GM19193 (cell line): Measurements from ENCODE around the gene HSPA4L.

Source experiments
- POLR2A ChIP-seq: IDR thresholded peaks from 4 replicates; pipeline ENCODE4 v1.6.1; 2011; ENCODE audit not compliant: insufficient read depth, insufficient read length; ENCODE audit errors: extremely low read depth

HSPA4L gene

DNA sequence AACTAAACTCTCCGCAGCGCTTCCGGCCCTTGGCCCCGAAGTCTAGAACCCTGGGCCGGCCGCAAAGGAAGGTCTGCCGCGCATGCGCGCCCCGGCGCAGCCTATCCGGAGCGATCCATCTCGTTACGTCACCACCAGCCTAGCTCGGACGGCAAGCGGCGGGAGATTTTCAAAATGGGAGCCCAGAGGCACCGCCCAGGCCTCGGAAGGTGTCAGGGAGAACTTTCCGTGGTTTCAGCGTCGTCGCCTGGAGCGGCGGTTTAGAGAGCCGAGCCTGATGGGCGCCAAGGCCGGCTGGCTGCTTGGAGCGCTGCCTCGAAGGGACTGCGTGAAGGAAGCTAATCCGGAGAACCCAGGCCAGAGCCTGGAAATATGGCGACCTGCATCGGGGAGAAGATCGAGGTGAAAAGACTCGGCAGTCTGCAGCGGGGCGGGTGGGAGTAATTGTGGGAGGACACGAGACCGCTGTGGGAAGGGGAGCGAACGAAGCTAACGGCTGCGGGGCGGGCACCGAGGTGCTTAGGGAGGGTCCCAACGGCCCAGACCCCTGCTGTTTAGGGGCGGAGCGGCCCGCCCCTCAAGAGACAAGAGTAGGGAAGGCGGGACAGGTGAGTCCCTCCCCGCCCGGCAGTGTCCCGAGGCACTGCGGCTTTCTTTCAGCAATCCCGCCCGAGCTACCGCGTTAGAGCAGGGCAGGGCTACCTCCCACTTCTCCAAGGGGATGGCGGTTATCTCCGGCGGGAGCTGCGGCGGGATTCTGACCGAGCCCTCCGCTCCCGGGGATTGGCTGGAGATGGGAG is 98.8 kb downstream of the HSPA4L start, which contains the start of gene PLK4:
Gene PLK4, plus strand, starts transcription at position 131 of the 800 bp plus-strand sequence. Its CDS starts 242 bp downstream, at position 373.
- peak; percentile 80 for TF ChIP-seq POLR2A

DNA sequence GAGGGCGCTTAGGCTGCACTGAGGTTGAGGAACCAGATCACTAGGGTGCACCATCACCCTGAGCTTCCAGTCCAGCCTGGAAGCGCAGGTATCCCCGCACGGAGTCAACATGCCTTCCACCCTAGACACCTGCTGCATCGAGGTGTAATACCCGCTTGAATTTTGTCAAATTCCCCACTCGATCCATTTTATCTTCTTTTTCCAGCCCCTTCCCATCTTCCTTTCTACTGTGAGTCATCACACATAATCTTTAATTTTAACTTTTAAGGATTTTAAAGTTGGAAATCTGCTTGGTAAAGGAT is 99.4 kb downstream of the HSPA4L start:
- TF ChIP-seq POLR2A: no peak

DNA sequence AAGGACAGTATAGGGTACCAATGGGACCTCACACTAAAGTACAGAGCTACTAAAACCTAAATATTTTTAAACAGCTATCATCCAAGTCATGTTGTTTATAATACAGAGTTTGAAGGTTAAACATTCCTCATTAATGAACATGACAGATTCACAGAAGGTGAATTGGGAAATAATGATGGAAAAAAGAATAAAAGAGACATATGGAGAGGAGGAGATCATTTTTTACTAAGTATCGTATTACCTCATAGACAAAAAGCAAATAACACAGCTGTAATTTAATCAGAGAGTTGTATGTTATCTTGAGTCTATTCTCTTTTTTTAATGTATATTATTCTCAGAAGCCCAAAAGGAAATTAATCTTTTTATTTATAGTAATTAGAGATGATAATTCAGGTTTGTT is 106.4 kb downstream of the HSPA4L start:
- TF ChIP-seq POLR2A: no peak

DNA sequence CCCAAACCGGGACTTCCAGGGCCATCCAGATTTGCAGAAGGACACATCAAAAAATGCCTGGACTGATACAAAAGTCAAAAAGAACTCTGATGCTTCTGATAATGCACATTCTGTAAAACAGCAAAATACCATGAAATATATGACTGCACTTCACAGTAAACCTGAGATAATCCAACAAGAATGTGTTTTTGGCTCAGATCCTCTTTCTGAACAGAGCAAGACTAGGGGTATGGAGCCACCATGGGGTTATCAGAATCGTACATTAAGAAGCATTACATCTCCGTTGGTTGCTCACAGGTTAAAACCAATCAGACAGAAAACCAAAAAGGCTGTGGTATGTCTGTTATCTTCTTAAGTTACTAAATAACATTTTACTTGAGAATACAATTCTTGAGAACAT is 107.8 kb downstream of the HSPA4L start:
- TF ChIP-seq POLR2A: no peak
